Measurements from ENCODE around the gene INTS3. TPM values are rescaled to one million over a fixed set of nuclear protein-coding genes. Genes with fewer than 3 reads are reported as not detected.

INTS3 gene
- polyA plus RNA-seq, 1 donor from 2014 or later, result 29.9 TPM

GRCh38 chr1:153768316-153769181 lies 40.7 kb downstream of the INTS3 start:
- no peaks in the 10 kb centered on the region for H3K36me3 ChIP-seq (ENCODE audit: insufficient read depth, low read length)
- no peak overlapping the region for H3K4me3 ChIP-seq (ENCODE audit: low read length)
- no peak overlapping the region for H2AFZ ChIP-seq (ENCODE audit: low read depth, low read length)
- H3K9ac ChIP-seq (ENCODE audit: low read length), result no peak overlapping the region
- TF ChIP-seq EP300 (conservative IDR thresholded peaks at IDR 0.05; ENCODE audit: poor library complexity, severe bottlenecking), result no peak
- TF ChIP-seq TAF1 (IDR thresholded peaks at IDR 0.05; ENCODE audit: low read depth), result no peak
- TF ChIP-seq SMC3 (conservative IDR thresholded peaks at IDR 0.05; ENCODE audit: poor library complexity), result no peak
- no peak for TF ChIP-seq RAD21 (conservative IDR thresholded peaks at IDR 0.05)
- no peak for TF ChIP-seq REST (IDR thresholded peaks at IDR 0.05; ENCODE audit: borderline replicate concordance)
- TF ChIP-seq EZH2 (IDR thresholded peaks at IDR 0.05; ENCODE audit: borderline replicate concordance, insufficient read depth, low read length, poor library complexity, severe bottlenecking), result no peak
- no peak for TF ChIP-seq POLR2AphosphoS5 (IDR thresholded peaks at IDR 0.05)
- H3K9me2 ChIP-seq (ENCODE audit: insufficient read depth, low read length), result no peaks in the 10 kb centered on the region
- H3K79me2 ChIP-seq (replicated peaks; ENCODE audit: insufficient read depth, low read length), result no peaks in the 10 kb centered on the region
- H3K9me3 ChIP-seq (ENCODE audit: low read length), result no peaks in the 10 kb centered on the region
- no peaks in the 10 kb centered on the region for H3F3A ChIP-seq (ENCODE audit: insufficient read depth, low read length, poor library complexity, severe bottlenecking)
- no peaks in the 10 kb centered on the region for H4K20me1 ChIP-seq (ENCODE audit: insufficient read depth)
- H3K27ac ChIP-seq (ENCODE audit: low read length), result no peak overlapping the region
- H3K27me3 ChIP-seq (ENCODE audit: insufficient read depth, low read depth, low read length), result no peaks in the 10 kb centered on the region
- no peak overlapping the region for H3K4me2 ChIP-seq (ENCODE audit: low read length)

- H4K20me1 ChIP-seq (ENCODE audit: insufficient read depth), result no peaks in the 10 kb centered on the region
- H2AFZ ChIP-seq (ENCODE audit: low read depth, low read length), result no peak overlapping the region
- no peaks in the 10 kb centered on the region for H3F3A ChIP-seq (ENCODE audit: insufficient read depth, low read length, poor library complexity, severe bottlenecking)
- no peaks in the 10 kb centered on the region for H3K9me3 ChIP-seq (ENCODE audit: low read length)
- TF ChIP-seq SMC3 (conservative IDR thresholded peaks at IDR 0.05; ENCODE audit: poor library complexity), result no peak
- TF ChIP-seq, protein P1, sequence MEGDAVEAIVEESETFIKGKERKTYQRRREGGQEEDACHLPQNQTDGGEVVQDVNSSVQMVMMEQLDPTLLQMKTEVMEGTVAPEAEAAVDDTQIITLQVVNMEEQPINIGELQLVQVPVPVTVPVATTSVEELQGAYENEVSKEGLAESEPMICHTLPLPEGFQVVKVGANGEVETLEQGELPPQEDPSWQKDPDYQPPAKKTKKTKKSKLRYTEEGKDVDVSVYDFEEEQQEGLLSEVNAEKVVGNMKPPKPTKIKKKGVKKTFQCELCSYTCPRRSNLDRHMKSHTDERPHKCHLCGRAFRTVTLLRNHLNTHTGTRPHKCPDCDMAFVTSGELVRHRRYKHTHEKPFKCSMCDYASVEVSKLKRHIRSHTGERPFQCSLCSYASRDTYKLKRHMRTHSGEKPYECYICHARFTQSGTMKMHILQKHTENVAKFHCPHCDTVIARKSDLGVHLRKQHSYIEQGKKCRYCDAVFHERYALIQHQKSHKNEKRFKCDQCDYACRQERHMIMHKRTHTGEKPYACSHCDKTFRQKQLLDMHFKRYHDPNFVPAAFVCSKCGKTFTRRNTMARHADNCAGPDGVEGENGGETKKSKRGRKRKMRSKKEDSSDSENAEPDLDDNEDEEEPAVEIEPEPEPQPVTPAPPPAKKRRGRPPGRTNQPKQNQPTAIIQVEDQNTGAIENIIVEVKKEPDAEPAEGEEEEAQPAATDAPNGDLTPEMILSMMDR (IDR thresholded peaks at IDR 0.05; ENCODE audit: poor library complexity, severe bottlenecking), result no peak
- TF ChIP-seq RAD21 (conservative IDR thresholded peaks at IDR 0.05), result no peak
- no peak for TF ChIP-seq TAF1 (IDR thresholded peaks at IDR 0.05; ENCODE audit: low read depth)
- TF ChIP-seq REST (IDR thresholded peaks at IDR 0.05; ENCODE audit: borderline replicate concordance), result no peak
- TF ChIP-seq EZH2 (IDR thresholded peaks at IDR 0.05; ENCODE audit: borderline replicate concordance, insufficient read depth, low read length, poor library complexity, severe bottlenecking), result no peak
- TF ChIP-seq EP300 (conservative IDR thresholded peaks at IDR 0.05; ENCODE audit: poor library complexity, severe bottlenecking), result no peak
- no peak for TF ChIP-seq POLR2AphosphoS5 (IDR thresholded peaks at IDR 0.05)
- TF ChIP-seq MXI1 (conservative IDR thresholded peaks at IDR 0.05; ENCODE audit: poor library complexity, severe bottlenecking), result no peak
- H3K9me2 ChIP-seq (ENCODE audit: insufficient read depth, low read length), result no peaks in the 10 kb centered on the region
- H3K36me3 ChIP-seq (ENCODE audit: insufficient read depth, low read length), result no peaks in the 10 kb centered on the region
- no peak overlapping the region for H3K4me2 ChIP-seq (ENCODE audit: low read length)
- no peak overlapping the region for H3K9ac ChIP-seq (ENCODE audit: low read length)
- no peaks in the 10 kb centered on the region for H3K79me2 ChIP-seq (replicated peaks; ENCODE audit: insufficient read depth, low read length)
- no peaks in the 10 kb centered on the region for H3K27me3 ChIP-seq (ENCODE audit: insufficient read depth, low read depth, low read length)
- no peak overlapping the region for H3K4me3 ChIP-seq (ENCODE audit: low read length)
- no peak overlapping the region for H3K27ac ChIP-seq (ENCODE audit: low read length)
Measured at GRCh38 chr1:153769221-153769620, 41.4 kb downstream of the INTS3 start.
